IPS-15b (cell line): ENCODE measurements around the gene TM4SF4.

ENCODE experiments used
- H3K27me3 ChIP-seq: one replicate; pipeline ENCODE4 v1.6.1; 2013; ENCODE audit warnings: low read length; ENCODE audit not compliant: control insufficient read depth, insufficient read depth
- H3K36me3 ChIP-seq: one replicate; pipeline ENCODE4 v1.6.1; 2013; ENCODE audit warnings: low read length; ENCODE audit not compliant: control insufficient read depth, insufficient read depth
- H3K4me1 ChIP-seq: one replicate; pipeline ENCODE4 v1.6.1; 2013; ENCODE audit warnings: mild to moderate bottlenecking, low read length; ENCODE audit not compliant: control insufficient read depth, insufficient read depth
- H3K4me3 ChIP-seq: one replicate; pipeline ENCODE4 v1.5.1; 2013; ENCODE audit warnings: low read depth, low read length
- H3K9ac ChIP-seq: one replicate; pipeline ENCODE4 v1.6.1; 2013; ENCODE audit warnings: low read depth, mild to moderate bottlenecking, low read length
- H3K9me3 ChIP-seq: one replicate; pipeline ENCODE4 v1.6.1; 2013; ENCODE audit warnings: mild to moderate bottlenecking, low read length; ENCODE audit not compliant: control insufficient read depth, insufficient read depth

Gene TM4SF4, protein sequence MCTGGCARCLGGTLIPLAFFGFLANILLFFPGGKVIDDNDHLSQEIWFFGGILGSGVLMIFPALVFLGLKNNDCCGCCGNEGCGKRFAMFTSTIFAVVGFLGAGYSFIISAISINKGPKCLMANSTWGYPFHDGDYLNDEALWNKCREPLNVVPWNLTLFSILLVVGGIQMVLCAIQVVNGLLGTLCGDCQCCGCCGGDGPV

DNA sequence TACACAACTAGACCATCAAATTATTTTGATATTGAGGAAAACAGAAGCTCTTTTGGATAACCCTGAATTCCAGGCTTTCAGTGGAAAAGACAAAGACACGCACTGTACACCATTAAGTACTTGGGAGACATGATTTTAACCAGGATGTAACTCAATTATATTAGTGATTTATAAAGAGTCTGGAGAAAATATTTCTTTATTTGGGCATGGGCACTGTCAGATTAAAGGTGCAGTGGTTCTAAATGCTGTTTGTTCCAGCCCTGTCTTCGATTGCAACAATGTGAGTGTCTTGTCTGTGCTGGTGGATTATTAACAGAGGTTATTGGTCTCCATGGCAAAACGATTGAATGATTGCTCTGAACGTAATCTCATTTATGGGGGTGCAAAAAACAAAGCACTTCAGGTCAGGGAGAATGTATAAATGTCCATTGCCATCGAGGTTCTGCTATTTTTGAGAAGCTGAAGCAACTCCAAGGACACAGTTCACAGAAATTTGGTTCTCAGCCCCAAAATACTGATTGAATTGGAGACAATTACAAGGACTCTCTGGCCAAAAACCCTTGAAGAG is at the start of gene TM4SF4:
Gene TM4SF4, plus strand, starts transcription at position 448 of the 568 bp plus-strand sequence. CDS start 181 bp downstream, outside the sequence.
- Histone ChIP-seq H3K36me3 (no peaks in the 10 kb centered on the region), H3K9me3 (no peaks in the 10 kb centered on the region), H3K4me1 (no peaks in the 10 kb centered on the region), H3K9ac (no peak within 1 kb of the TSS), H3K4me3 (no peak within 1 kb of the TSS), H3K27me3 (no peaks in the 10 kb centered on the region)

- H3K36me3 ChIP-seq, result no peaks in the 10 kb centered on the region
- H3K9me3 ChIP-seq, result no peaks in the 10 kb centered on the region
- H3K9ac ChIP-seq, result no peak overlapping the region
- H3K4me3 ChIP-seq, result no peak overlapping the region
- H3K27me3 ChIP-seq, result no peaks in the 10 kb centered on the region
- no peaks in the 10 kb centered on the region for H3K4me1 ChIP-seq
These were observed 49.6 kb upstream of the TM4SF4 start for GRCh38 chr3:149424918-149425317.

GRCh38 chr3:149426325-149426724 is 48.2 kb upstream of the TM4SF4 start:
- no peaks in the 10 kb centered on the region for H3K36me3 ChIP-seq
- no peak overlapping the region for H3K9ac ChIP-seq
- H3K4me1 ChIP-seq, result no peaks in the 10 kb centered on the region
- no peak overlapping the region for H3K4me3 ChIP-seq
- H3K9me3 ChIP-seq, result no peaks in the 10 kb centered on the region
- no peaks in the 10 kb centered on the region for H3K27me3 ChIP-seq

GRCh38 chr3:149428087-149428486 is 46.4 kb upstream of the TM4SF4 start:
- no peaks in the 10 kb centered on the region for H3K36me3 ChIP-seq
- H3K4me1 ChIP-seq, result no peaks in the 10 kb centered on the region
- no peak overlapping the region for H3K4me3 ChIP-seq
- no peaks in the 10 kb centered on the region for H3K9me3 ChIP-seq
- no peaks in the 10 kb centered on the region for H3K27me3 ChIP-seq
- H3K9ac ChIP-seq, result no peak overlapping the region

GRCh38 chr3:149430216-149430615 is 44.3 kb upstream of the TM4SF4 start:
- H3K9me3 ChIP-seq, result no peaks in the 10 kb centered on the region
- no peak overlapping the region for H3K4me3 ChIP-seq
- H3K36me3 ChIP-seq, result no peaks in the 10 kb centered on the region
- H3K4me1 ChIP-seq, result no peaks in the 10 kb centered on the region
- H3K9ac ChIP-seq, result no peak overlapping the region
- no peaks in the 10 kb centered on the region for H3K27me3 ChIP-seq

GRCh38 chr3:149432149-149432548 is 42.3 kb upstream of the TM4SF4 start:
- no peaks in the 10 kb centered on the region for H3K27me3 ChIP-seq
- no peaks in the 10 kb centered on the region for H3K36me3 ChIP-seq
- no peak overlapping the region for H3K9ac ChIP-seq
- no peak overlapping the region for H3K4me3 ChIP-seq
- no peaks in the 10 kb centered on the region for H3K4me1 ChIP-seq
- H3K9me3 ChIP-seq, result no peaks in the 10 kb centered on the region

DNA sequence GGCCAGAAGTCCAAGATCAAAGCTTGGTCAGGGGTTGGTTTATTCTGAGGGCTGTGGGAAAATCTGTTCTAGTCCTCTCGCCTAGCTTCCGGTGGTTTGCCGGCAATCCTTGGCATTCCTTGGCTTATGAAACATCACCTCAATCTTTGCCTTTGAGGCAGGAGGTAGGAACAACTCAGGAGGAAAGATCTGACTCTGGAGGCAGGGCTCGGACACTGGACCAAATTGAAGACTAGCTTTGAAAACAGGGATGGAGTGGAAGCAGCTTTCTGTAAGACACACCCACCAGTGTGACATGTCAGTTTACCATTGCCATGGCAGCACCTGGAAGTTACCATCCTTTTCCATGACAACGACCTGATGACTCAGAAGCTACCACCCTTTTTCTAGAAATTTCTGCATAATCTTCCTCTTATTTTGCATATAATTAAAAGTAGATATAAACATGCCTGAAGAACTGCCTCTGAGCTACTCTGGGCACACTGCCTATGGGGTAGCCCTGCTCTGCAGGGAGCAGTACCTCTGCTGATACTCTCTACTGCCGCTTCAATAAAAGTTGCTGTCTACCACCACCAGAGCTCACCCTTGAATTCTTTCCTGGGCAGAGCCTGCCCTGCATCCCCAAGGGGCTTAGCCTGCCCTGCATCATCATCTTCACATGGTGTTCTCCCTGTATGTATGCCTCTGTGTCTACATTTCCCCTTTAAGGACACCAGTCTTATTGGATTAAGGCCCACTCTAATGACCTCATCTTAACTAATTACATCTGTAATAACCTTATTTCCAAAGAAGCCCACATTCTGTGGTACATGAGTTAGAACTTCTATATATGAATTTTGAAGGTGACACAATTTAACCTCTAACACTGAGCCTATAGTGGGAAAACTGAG is 38.3 kb upstream of the TM4SF4 start:
- no peaks in the 10 kb centered on the region for H3K36me3 ChIP-seq
- no peak overlapping the region for H3K4me3 ChIP-seq
- no peaks in the 10 kb centered on the region for H3K4me1 ChIP-seq
- no peaks in the 10 kb centered on the region for H3K27me3 ChIP-seq
- H3K9me3 ChIP-seq, result no peaks in the 10 kb centered on the region
- no peak overlapping the region for H3K9ac ChIP-seq

GRCh38 chr3:149437286-149437685 is 37.2 kb upstream of the TM4SF4 start:
- Histone ChIP-seq H3K4me3 (no peak overlapping the region), H3K9me3 (no peaks in the 10 kb centered on the region), H3K27me3 (no peaks in the 10 kb centered on the region), H3K9ac (no peak overlapping the region), H3K36me3 (no peaks in the 10 kb centered on the region), H3K4me1 (no peaks in the 10 kb centered on the region)

DNA sequence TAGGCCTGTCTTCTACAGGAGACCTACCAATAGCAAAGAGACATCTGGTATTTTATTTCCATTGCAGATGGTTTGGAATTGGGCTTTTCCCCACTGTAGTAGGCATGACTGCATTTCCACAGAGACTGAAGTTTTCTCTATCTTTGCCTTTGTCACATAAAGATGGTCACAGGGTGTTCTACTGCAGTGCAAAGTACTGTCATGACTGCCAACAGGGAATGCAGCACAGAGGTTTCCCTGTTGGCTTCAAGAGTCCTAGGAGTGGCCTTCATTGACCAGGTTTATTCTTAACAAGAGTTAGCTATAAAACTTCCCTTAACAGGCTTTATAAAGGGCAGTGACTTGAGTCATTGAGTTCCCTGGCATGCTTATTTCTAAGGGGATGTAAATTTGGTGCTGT is 36.8 kb upstream of the TM4SF4 start:
- Histone ChIP-seq H3K36me3 (no peaks in the 10 kb centered on the region), H3K4me3 (no peak overlapping the region), H3K27me3 (no peaks in the 10 kb centered on the region), H3K4me1 (no peaks in the 10 kb centered on the region), H3K9me3 (no peaks in the 10 kb centered on the region), H3K9ac (no peak overlapping the region)

- Histone ChIP-seq H3K27me3 (no peaks in the 10 kb centered on the region), H3K9me3 (no peaks in the 10 kb centered on the region), H3K4me1 (no peaks in the 10 kb centered on the region), H3K9ac (no peak overlapping the region), H3K36me3 (no peaks in the 10 kb centered on the region), H3K4me3 (no peak overlapping the region)
These were observed 35.5 kb upstream of the TM4SF4 start for GRCh38 chr3:149438981-149439380.

GRCh38 chr3:149441642-149442041 is 32.9 kb upstream of the TM4SF4 start:
- H3K36me3 ChIP-seq, result no peaks in the 10 kb centered on the region
- no peaks in the 10 kb centered on the region for H3K4me1 ChIP-seq
- H3K9me3 ChIP-seq, result no peaks in the 10 kb centered on the region
- H3K9ac ChIP-seq, result no peak overlapping the region
- H3K27me3 ChIP-seq, result no peaks in the 10 kb centered on the region
- no peak overlapping the region for H3K4me3 ChIP-seq

DNA sequence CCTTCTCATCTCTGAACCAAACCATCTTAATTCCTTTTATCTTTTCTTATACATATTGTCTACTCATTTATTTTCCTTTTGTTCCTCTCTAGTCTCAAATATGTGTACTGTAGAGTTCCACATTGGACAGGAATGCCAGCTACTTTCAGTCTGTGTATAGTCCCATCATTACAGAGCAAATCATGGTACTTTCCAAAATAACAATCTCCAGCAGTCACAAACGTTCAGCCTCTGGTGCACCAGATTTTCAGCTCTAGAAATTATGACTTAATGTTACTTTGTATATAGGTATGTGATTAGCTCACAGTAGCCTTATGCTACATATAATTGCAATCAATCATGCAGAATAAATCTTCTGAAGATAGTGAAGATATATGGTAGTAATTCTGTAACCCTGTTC is 32.5 kb upstream of the TM4SF4 start:
- H3K4me3 ChIP-seq, result no peak overlapping the region
- no peaks in the 10 kb centered on the region for H3K9me3 ChIP-seq
- no peaks in the 10 kb centered on the region for H3K36me3 ChIP-seq
- H3K9ac ChIP-seq, result no peak overlapping the region
- H3K27me3 ChIP-seq, result no peaks in the 10 kb centered on the region
- H3K4me1 ChIP-seq, result no peaks in the 10 kb centered on the region
